HK-2 (cell line): ENCODE measurements around the gene C19orf53.
"Not testable (repeated sequence)": the region's sequence is repeated elsewhere in the genome, so short reads cannot be mapped to it uniquely, and the experiment has no call there.

Source experiments
- DNase-seq: peaks from one replicate; pipeline ENCODE4 v3.0.0-alpha.2; 2018; ENCODE audit not compliant: unreplicated experiment

C19orf53 gene

DNA sequence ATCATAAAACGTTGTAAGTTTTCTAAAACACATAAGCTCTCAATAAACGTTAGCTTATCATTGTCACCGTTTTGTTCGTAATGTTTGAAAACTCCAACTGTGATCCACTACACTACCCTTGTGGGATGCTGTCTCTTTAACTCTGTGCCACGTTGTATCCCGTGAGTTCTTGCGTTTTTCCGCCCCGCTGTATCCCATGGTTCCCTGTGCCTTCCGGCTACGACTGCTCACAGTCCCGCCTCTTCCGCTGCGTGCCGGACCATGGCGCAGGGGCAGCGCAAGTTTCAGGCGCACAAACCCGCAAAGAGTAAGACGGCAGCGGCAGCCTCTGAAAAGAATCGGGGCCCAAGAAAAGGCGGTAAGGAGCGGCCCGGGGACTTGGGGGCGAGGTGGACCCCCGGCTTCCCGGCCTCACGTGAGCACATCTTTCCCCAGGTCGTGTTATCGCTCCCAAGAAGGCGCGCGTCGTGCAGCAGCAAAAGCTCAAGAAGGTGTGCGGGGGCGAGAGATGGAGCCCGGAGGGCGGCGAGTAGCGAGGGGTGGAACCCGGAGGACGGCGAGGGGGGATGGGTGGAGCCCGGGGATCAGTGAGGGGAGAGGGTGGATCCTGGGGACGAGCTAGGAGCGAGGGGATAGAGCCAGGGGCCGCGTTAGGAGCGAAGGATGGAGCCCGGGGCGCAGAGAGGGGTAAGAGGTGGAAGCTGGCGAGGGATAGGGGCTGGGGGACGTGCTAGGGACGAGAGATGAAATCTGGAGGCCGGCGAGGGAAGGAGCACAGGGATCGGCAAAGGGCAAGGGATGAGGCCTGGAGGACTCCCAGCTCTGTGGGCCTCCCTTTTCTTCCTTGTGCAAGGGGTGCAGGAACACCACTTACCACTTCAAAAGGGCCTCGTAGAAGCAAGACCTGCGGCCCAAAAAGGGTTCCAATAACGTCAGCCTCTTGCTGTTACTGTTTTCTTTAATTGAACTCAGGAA is at the start of gene C19orf53:
TSS of gene C19orf53 (plus strand) at position 240 of the 975 bp plus-strand sequence. CDS start at position 262, 22 bp downstream.
- DNase-seq, result peak; percentile 89

DNA sequence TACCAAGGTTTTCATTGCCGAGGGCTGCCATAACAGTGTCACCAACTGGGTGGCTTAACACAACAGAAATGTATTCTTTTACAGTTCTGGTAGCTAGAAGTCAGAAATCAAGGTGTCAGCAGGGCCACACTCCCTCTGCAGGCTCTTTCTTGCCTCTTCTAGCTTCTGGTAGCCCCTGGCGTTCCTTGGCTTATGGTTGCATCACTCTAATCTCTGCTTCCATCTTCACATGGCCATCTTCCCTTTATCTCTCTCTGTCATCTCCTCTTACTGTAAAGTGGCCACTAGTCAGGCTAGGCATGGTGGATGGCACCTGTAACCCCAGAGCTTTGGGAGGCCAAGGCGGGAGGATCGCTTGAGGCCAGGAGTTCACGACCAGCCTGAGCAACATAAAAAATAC is 47.9 kb upstream of the C19orf53 start:
- no peak for DNase-seq

DNA sequence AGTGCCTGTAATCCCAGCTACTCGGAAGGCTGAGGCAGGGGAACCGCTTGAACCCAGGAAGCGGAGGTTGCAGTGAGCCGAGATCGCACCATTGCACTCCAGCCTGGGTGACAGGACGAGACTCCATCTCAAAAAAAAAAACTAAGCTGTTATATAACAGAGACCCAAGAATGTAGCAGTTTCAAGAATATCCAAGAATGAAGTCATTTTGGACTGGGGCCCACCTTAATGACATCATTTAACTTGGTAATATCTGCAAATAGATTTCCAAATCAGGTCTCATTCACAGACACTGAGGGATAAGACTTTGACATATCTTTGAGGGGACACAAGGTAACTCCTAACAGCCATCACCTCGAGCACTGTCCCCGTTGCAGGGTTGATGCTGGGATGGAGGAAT is 46.5 kb upstream of the C19orf53 start:
- no peak for DNase-seq

DNA sequence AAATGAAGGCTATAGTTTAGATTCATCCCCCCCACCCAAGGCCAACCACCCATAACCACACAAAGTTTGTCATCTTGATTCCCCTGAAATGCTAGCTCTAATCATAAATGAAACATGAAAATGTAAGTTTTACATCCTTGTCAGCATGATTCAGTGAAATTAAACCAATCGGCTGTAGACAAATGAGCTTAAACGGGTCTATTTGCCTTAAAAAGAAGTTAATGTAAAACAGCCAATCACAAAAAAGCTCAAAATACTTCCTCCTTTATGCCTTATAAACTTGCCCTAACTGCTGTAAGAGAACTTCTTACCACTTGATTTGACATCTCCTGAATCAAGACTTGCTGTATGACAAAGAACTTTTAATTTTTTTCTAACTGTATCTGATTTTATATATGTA is 44.4 kb upstream of the C19orf53 start:
- no peak for DNase-seq

DNA sequence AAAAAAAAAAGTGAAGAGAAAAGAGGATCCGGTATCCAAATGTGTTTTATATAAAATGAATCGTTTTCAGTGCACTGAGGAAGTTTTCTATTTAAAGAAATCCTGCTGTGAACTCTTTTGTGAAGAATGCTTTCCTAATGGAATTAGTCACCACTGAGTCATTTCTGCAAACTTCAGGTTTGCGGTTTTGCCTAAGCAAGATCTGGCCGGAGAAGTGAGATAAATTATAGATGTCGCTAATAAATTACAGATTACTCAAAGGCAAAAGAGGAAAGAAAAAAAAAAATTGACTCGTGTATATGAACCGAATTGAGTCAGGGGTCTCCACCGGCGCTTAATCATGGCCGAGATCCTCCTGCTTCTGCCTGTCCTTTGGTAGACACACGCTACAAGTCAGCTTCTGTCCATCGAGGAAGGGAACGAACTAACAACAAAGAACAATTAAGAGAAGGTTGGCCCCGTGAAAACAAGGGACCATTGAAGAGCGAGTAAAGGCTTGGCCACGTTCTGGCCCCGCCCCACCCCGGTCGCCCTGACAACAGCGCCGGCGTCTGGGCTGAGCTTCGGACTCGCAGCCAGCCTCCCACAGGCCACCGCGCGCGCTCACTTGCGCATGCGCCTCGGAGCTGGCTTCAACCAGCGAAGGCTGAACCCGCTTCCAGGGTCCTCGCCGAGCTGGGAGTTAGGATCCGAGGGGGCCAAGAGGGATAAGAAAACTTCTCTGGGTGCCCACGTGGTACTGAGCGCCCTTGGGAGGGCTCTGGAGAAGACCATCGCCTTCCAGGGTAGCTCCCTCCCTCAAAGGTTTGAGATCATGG is 42.9 kb upstream of the C19orf53 start:
- DNase-seq, result peak; percentile 93

DNA sequence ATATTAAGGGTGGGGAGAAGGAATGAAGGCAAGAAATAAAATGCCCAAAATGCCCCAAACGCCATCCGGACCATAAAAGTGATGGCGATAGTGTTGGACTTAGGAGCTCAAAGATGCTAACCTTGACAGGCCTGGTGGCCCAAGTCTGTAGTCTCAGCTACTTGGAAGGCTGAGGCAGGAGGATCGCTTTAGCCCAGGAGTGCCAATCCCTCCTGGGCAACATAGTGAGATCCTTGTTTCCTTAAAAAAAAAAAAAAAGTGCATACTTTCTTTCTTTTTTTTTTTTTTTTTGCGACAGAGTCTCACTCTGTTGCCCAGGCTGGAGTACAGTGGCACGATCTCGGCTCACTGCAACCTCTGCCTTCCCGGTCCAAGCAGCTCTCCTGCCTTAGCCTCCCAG is 41.9 kb upstream of the C19orf53 start:
- DNase-seq, result no peak

DNA sequence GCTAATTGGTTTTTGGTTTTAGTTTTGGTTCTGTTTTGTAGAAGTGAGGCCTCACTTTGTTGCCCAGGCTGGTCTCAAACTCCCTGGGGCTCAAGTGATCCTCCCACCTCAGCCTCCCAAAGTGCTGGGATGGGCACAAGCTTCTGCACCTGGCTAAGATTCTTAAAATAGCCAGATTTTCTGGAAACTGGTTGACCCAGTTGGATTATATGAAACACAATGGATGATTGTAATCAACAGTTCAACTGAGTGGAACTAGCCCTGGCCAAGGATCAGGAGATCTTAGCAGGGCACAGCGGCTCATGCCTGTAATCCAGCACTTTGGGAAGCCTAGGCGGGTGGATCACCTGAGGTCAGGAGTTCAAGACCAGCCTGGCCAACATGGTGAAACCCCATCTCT is 39.5 kb upstream of the C19orf53 start:
- DNase-seq, result no peak

DNA sequence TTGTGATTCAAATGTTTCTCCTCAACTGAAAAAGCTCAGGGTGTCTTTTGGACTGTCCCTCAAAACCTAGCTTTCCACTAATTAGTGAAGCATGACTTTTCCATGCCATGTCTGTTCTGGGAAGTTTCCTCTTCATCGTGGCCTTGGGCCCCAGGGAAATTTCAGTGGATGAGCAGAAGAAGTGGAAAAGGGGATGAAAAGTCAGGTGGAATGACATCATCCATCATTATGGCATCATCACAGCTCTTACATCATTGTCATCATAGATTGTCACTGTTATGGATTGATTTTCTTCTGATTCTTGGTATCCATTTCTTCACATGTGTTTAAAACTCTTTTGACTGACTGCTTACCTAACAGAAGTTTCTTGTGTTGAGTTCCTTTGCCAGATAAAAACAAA is 36.2 kb upstream of the C19orf53 start:
- no peak for DNase-seq

DNA sequence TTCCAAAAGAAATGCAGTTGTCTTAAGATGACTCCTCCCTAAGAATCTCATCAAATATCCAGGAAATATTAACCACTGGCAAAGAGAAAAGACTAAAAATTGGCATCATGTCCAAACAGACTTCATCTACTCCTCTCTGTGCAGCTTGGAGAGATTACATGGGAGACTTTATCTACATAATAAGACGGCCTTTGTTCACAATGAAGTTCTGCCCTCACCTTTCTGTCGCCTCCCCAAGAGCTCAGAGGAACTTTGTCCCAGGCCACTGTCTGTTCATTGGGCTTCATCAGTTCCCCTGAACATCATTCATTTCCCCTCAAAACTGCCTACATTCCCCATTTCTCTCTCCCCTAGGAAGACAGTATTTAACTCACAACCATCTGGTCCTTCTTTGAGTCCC is 32.4 kb upstream of the C19orf53 start:
- no peak for DNase-seq

DNA sequence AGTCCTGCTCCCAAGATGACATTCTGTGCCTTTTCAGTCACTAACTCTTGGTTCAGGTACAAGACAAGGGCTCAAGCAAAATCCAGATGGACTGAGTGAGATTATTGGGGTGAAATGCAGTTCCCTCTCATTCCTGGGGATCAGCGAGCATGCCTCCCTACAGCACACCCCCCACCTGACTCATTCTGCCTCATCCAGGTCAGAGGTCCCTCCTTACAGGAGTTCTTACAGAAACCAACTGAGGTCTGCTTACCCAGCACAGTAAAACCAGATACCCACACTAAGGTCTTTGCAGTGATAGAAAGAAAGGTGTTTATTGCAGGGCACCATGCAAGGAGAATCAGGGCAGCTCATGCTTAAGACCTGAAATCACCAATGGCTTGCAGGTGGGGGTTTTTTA is 31.5 kb upstream of the C19orf53 start:
- DNase-seq, result no peak

DNA sequence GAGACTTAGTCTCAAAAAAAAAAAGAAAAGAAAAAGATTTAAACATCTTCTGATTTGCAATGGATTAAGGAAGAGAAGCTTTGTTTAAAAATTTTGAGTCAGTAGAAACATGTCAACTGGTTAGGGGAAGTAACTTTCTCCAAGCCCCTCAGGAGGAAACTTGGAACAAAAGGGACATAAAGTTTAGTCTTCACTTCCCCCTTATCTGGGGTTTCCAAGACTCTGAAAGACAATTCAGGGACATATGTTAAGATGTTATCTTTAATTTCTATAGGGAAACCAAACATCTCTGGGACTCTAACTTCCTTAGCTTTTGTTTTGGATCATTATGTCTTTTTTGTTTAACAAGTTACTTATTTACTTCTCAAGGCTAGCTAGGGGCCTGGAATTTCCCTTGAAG is 30.1 kb upstream of the C19orf53 start:
- no peak for DNase-seq

DNA sequence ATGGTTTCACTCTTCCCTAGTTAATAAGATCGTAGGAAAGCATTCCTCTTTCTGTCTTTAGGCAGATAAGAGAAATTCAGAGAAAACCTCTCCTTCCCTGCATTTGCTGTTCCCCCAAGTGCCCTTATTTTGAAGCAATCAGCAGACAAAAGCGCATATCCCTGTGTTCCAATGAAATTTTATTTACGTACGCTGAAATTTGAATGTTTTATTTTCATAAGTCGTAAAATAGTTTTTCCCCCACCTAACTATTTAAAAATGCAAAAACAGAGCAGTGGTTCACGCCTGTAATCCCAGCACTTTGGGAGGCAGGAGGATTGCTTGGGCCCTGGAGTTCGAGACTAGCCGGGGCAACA is 27.2 kb upstream of the C19orf53 start:
- DNase-seq, result no peak

DNA sequence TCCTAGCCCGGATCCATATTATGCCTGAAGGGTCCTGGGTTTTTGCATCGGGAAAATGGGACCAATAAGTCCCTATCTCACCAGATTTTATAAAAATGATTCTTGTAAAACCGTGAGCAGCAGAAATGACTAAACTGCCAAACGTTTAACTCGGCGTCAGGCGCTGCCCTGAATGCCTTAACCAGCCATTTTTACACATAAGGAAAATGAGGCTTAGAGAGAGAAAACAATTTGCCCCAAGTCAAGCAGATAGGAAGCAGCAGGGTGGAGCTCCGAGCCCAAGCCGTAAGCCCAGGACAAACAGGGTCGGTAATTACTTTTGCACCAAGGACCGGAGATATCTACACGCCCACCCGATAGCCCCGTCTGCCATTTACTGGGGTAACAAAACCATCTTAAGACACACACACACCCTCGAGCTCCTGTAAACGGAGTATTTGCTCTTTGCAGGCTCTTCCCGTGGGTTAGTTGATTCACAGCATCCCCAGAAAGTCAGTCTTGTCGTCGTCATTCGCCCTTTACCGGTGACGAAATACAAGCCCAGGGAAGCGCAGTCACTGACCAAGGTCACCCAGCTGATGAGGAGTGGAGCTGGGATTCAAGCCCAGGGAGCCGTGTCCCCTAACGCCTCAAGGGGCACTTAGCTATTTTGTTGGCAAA is 26.0 kb upstream of the C19orf53 start:
- DNase-seq, result peak; percentile 20

DNA sequence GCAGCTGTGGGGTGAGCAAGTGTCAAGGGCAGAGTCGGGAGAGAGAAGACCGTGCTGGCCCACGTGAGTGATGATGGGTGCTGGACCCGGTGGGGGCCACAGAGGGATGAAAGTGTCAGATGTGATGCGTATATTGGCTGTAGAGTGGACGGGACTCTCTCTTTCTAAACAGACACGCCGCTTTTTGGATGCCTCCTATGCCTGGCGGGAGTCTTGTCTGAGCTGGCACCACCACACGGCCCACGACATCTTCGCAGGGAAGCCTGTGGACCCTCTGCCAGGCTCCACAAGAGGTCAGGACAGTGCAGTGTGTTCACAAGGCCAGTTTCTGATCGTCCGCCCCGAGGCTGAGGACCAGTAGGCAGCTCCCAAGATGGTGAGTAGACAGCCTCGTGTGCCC is 22.8 kb upstream of the C19orf53 start:
- DNase-seq, result no peak

DNA sequence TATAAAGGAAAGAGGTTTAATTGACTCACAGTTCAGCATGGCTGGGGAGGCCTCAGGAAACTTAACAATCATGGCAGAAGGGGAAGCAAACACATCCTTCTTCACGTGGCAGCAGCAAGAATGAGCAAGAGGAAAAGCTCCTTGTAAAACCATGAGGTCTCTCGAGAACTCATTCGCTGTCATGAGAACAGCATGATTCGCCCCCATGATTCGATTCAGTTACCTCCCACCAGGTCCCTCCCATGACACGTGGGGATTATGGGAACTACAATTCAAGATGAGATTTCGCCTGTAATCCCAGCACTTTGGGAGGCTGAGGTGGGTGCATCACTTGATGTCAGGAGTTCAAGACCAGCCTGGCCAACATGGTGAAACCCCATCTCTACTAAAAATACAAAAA is 20.6 kb upstream of the C19orf53 start:
- not testable (repeated sequence) for DNase-seq

DNA sequence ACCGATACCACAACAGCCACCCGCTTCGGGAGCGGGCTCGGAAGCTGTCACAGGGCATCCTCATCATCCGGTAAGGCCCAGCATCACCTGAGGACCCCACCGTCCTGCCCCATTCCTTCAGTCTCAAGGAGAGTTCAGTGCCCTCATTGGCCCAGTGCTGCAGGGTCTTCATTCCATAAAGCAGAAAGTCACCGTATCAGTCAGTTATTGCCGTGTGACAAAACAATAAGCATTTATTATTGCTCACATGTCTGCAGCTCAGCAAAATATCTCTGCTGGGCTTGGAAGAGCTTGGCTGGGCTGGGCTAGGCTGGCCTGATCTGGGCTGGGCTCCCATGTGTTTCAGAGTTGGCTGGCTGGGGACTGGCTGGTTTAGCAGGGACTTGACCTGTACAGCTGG is 18.0 kb upstream of the C19orf53 start:
- no peak for DNase-seq

DNA sequence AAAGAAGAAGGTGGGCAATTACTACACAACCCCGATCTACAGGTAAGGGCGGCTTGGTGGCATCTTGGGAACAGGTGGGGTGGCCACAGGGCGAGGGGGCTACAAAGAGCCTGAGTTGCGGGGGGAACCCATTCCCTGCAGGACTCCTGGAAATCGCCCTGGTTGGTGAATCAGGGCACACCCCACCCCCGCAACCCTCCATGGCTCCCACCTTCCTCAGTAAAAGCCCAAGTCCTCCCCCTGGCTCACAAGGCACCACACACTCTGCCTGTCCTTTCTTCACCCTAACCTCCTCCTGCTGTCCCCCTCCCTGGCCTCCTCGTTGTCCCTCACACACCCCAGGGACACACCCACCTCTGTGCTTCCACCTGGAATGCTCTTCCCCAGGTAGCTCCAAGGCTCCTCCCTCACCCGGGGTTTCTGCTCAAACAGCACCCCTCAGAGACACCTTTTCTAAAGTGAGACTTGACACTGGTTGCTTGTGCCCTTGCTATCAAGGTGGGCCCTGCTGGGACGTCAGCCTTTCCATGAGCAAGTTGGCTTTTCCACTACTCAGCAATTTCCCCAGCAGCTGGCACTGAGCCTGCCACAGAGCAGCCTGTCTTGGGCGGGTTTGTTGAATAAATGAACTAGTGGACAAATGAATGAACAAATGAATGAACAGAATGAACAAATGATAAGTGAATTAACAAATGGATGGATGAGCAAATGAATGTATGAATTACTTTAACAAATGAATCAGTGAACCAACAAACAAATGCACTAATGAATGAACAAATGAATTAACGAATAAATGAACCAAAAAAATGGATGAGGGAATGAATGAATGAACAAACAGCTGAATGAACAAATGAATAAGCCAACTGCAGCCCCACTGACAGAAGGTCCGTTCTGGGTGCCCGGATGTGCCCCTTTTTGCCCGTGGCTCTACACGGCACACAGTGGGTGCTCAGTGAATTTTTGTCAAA is 16.2 kb upstream of the C19orf53 start:
- DNase-seq, result no peak

DNA sequence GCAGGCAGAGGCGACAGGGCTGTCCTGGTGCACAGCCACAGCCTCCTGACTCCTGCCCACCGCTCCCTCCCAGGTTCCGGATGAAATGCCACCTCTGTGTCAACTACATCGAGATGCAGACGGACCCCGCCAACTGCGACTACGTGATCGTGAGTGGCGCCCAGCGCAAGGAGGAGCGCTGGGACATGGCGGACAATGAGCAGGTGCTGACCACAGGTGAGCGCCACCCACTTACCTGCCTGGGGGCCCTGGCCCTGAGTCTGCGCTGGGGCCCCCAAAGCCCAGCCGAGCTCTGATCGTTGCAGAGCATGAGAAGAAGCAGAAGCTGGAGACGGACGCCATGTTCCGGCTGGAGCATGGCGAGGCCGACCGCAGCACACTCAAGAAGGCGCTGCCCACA is 15.5 kb upstream of the C19orf53 start:
- no peak for DNase-seq

DNA sequence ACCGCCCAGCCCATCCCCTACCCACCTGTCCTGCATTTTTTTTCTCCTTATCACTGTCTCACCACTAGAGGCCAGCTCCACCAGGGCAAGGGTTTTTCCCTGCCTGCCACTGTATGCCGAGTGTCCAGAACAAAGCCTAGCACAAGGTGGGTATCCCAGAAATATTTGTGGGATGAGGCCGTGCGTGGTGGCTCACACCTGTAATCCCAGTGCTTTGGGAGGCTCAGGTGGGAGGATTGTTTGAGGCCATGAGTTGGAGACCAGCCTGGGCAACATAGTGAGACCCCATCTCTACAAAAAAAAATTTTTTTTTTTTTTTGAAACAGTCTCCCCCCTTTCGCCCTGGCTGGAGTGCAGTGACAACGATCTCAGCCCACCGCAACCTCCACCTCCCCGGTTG is 12.8 kb upstream of the C19orf53 start:
- DNase-seq, result no peak

DNA sequence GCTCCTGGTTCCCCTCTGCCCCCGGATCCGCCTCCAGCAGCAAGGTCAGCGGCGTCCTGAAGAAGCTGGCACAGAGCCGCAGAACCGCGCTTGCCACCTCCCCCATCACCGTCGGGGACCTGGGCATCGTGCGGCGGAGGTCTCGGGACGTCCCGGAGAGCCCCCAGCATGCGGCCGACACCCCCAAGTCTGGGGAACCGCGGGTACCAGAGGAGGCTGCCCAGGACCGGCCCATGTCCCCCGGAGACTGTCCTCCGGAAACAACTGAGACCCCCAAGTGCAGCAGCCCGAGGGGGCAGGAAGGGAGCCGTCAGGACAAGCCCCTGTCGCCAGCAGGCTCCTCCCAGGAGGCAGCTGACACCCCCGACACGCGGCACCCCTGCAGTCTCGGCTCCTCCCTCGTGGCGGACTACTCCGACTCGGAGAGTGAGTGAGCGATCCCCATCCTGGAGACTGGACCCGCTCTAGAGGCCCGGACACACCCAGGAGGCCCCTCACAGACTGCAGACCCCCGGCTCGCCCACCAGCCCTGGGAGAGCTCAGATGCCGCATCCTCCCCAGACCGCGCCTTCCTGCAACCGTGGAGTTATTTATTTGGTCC is 11.5 kb upstream of the C19orf53 start:
- DNase-seq, result no peak

DNA sequence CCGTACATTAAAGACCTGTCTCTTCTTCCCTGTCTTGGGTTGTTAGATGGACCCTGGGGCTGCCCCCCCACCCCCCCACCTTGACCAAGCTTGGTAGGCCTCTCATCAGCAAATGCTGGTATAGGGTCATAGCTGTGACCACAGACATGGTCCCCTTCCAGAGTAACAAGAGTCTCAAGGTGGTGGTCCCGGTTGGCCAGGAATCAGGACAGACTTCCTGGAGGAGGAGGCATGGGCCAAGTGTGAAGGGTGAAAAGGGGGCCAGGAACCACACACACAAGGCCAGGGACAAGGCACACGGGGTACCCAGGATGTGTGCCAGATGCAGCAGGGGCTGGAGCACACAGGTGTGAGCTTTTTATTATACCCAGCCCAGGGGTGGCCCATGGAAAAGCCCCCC is 11.0 kb upstream of the C19orf53 start:
- no peak for DNase-seq
